GM12878 (cell line): ENCODE results near the gene ATXN7L1. TPM values are rescaled to one million over a fixed set of nuclear protein-coding genes. Genes with fewer than 3 reads are reported as not detected.

ENCODE experiments used
- GATAD2B ChIP-seq: fragments of 450-650 bp; conservative IDR thresholded peaks from 2 replicates; pipeline ENCODE4 v1.6.1; 2017; ENCODE audit warnings: low read depth, mild to moderate bottlenecking, moderate library complexity
- KDM1A ChIP-seq: fragments of 200-600 bp; sonication (generic); IDR thresholded peaks from 2 replicates; pipeline ENCODE4 v1.6.1; 2016; ENCODE audit warnings: borderline replicate concordance
- NR2C1 ChIP-seq: fragments of 450-650 bp; IDR thresholded peaks from 2 replicates; pipeline ENCODE4 v1.6.1; 2017; ENCODE audit warnings: antibody characterized with exemption, mild to moderate bottlenecking, moderate library complexity
- POU2F2 ChIP-seq: IDR thresholded peaks from 3 replicates; pipeline ENCODE4 v1.6.1; 2011; ENCODE audit warnings: low read depth, mild to moderate bottlenecking, low read length, borderline replicate concordance
- RCOR1 ChIP-seq: conservative IDR thresholded peaks from 2 replicates; pipeline ENCODE4 v1.6.1; 2012; ENCODE audit warnings: low read depth, low read length, improper control_type of control experiment
- REST ChIP-seq: IDR thresholded peaks from 2 replicates; pipeline ENCODE4 v1.6.1; 2012; ENCODE audit warnings: mild to moderate bottlenecking, low read depth, low read length
- RFX5 ChIP-seq: IDR thresholded peaks from 2 replicates; pipeline ENCODE4 v1.6.1; 2011; ENCODE audit warnings: low read depth, low read length, improper control_type of control experiment
- SIN3A ChIP-seq: IDR thresholded peaks from 2 replicates; pipeline ENCODE4 v1.6.1; 2012; ENCODE audit warnings: low read depth, low read length, improper control_type of control experiment
- polyA plus RNA-seq, 11 experiments: library from polyadenylated mRNA; depleted of rRNA in 4 of 11; unstranded in 6 of 11; stranded (reverse) in 5 of 11; fragments of >200 nt; fragmentation: Nextera tagmentation in 4 of 11; fragmentation: Illumina TruSeq in 1 of 11; extraction: Ambion mirVana in 4 of 11; extraction: Trizol in 1 of 11; gene quantifications; 1 replicate in 1 of 11; 2 replicates in 10 of 11; pipeline versions ENCODE4 v1.2.1 to v1.2.3, GENCODE V29; 2011 to 2016; ENCODE audit warnings: inconsistent platforms in 2 of 11, missing spikeins in 2 of 11, low read depth in 1 of 11
- total RNA-seq, 4 experiments: library from RNA; depleted of rRNA in 3 of 4; stranded (reverse); fragments of >200 nt in 3 of 4; fragmentation: Illumina TruSeq in 1 of 4; extraction: Trizol in 1 of 4; gene quantifications; 2 replicates each; pipeline versions ENCODE4 v1.2.1 to v1.2.3, GENCODE V29; 2013 to 2021
- TF ChIP-seq, protein P1 (sequence below), 3 experiments: IDR thresholded peaks in 2 of 3; conservative IDR thresholded peaks in 1 of 3; 2 replicates each; pipeline ENCODE4 v1.5.1; 2011; ENCODE audit warnings: low read depth in 3 of 3, low read length in 3 of 3, mild to moderate bottlenecking in 3 of 3, control low read depth in 2 of 3, moderate library complexity in 2 of 3, inconsistent platforms in 1 of 3, mixed read lengths in 1 of 3; ENCODE audit not compliant: control insufficient read depth in 2 of 3, insufficient read depth in 1 of 3; ENCODE audit errors: extremely low read depth in 1 of 3

The ATXN7L1 gene
- total and polyA plus RNA-seq, 10 of the 15 experiments (the other 5 are each of a cell fraction or from before 2014, with no cell fraction given): 0.40 to 2.9 (median 1.2) TPM

DNA sequence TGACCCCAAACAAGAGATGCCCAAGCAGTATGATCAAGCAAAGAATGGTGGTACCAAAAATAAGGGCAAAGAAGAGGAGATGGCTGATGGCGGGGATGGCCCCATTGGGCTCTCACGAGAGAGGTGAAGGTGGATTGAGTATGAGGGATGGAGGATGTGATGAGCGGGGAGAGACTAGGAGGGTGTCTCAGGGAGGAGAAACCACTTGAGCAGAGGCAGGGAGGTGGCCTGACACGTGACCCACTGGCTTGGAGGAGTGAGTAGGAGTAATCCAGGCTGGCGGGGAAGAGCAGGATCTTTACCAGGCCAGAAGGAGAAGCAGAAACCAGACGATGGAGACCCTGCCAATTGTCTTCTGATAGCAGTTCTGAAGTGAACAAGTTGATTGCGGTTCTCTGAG, 33.3 kb upstream of the ATXN7L1 start (continued):
- TF ChIP-seq GATAD2B: no peak
- no peak for TF ChIP-seq NR2C1
- TF ChIP-seq REST: no peak
- no peak for TF ChIP-seq RFX5
- no peak for TF ChIP-seq KDM1A
- no peak for TF ChIP-seq POU2F2
- no peak for TF ChIP-seq RCOR1
- TF ChIP-seq SIN3A: no peak
- TF ChIP-seq, protein P1, sequence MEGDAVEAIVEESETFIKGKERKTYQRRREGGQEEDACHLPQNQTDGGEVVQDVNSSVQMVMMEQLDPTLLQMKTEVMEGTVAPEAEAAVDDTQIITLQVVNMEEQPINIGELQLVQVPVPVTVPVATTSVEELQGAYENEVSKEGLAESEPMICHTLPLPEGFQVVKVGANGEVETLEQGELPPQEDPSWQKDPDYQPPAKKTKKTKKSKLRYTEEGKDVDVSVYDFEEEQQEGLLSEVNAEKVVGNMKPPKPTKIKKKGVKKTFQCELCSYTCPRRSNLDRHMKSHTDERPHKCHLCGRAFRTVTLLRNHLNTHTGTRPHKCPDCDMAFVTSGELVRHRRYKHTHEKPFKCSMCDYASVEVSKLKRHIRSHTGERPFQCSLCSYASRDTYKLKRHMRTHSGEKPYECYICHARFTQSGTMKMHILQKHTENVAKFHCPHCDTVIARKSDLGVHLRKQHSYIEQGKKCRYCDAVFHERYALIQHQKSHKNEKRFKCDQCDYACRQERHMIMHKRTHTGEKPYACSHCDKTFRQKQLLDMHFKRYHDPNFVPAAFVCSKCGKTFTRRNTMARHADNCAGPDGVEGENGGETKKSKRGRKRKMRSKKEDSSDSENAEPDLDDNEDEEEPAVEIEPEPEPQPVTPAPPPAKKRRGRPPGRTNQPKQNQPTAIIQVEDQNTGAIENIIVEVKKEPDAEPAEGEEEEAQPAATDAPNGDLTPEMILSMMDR (IDR thresholded peaks at IDR 0.05 in 2 of 3, conservative IDR thresholded peaks at IDR 0.05 in 1 of 3; ENCODE audit: control insufficient read depth in 2 of 3, extremely low read depth in 1 of 3, insufficient read depth in 1 of 3, low read depth in 3 of 3, low read length in 3 of 3): no peak
